HG03439 (cell line): Measurements from ENCODE around the gene DYNC1H1.

Experiments used
- ATAC-seq: cut with Tn5 transposase; IDR thresholded peaks from one replicate; pipeline ENCODE4 v1.9.1; 2021; ENCODE audit warnings: mild to moderate bottlenecking, moderate library complexity; ENCODE audit not compliant: unreplicated experiment

Gene DYNC1H1

DNA sequence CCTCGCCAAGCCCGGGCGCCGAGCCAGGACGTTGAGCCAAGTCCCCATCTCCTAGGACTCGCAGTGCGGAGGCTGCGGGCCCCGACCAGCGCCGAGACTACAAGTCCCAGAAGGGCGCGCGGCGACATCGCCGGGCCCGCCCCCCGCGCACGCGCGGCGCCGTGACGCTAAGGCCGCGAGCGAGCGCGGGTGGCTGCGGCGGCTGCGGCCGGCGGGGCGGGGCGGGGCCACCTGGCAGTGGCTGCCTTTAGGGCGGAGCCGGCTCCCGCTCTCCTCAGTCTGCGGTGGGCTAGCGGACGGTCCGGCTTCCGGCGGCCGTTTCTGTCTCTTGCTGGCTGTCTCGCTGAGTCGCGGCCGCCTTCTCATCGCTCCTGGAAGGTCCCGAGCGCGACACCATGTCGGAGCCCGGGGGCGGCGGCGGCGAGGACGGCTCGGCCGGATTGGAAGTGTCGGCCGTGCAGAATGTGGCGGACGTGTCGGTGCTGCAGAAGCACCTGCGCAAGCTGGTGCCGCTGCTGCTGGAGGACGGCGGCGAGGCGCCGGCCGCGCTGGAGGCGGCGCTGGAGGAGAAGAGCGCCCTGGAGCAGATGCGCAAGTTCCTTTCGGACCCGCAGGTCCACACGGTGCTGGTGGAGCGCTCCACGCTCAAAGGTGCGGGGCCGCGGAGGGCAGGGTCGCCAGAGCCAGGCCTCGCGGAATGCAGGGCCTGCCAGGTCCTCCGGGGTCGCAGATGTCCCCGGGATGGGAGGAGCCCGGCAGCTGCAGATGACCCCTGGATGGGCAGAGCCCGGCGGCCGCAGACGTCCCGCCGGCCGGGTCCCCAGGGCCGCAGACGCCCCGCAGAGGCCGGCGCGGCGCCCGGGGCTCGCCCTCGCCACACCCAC lies at the start of gene DYNC1H1:
Gene DYNC1H1 (plus strand): TSS at position 277 of the 884 bp plus-strand sequence. CDS start 119 bp downstream, at position 396.
- peak; percentile 85 for ATAC-seq

DNA sequence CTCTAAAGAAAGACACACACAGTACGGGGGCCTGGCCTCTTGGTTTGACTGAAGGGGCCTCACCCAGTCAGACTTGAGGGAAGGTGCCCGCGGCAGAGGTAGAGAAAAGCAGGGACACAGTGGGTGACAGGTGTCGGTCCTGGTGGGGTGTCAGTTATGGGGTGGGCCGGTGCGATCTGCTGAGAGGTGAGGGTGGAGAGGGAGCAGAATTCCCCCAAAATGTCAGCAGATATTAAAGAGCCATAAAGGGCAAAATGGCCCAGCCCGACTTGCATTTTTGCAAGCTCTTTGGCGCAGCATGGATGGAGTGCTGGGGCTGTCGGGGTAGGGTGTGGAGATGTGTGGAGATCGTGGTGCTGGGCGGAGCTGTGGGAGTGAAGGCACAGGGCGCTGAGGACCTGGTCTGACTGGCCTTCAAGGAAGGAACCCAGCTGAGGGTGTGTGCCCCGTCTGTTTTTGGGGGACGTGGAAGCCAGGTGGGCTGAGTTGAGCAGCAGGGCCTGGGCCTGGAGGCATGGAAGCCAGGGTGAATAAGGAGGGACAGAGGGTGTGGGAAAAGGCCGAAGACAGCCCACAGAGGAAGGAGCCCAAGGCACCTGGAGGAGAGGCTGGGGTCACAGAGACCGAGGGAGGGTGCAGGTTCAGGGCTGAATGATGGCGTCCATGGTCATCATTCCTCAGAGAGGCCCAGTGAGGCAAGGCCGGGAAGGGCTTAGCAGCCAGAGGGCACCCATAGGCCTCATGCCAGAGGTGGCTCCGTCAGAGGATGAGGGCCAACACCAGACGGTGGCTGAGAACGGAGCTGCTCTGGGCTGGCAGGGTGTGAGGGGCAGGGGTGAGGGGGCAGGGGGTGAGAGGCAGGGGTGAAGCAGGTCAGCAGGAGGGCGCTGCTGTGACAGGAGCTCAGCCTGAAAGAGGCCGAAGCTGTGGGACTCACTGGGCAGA lies 48.2 kb upstream of the DYNC1H1 start:
- ATAC-seq: no peak

DNA sequence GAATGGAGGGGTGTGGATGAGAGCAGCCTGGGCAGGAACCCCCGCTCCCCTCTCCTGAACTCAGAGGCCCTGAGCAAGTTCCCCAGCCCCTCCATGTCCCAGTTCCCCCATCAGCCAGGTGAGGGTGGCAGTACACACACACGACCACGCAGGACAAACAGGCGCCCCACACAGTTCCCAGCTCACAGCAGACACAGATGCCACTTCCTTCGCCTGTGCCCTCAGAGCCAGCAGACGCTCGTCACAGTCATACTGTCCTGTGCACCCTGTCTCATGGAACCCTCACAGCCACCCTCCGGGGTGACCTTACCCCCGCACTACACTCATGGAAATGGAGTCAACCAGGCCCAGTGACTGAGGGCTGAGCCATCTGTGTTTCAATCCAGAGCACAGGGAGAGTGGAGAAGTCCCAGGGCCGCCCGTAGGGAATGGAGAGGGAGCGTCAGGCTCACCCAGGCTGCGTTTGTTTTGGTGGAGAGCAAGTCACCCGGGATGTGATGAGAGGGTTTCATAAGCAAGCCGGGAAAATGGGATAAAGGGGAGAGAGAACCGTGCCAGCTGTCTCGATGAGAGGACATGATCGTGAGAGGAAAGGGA lies 47.5 kb upstream of the DYNC1H1 start:
- no peak for ATAC-seq

DNA sequence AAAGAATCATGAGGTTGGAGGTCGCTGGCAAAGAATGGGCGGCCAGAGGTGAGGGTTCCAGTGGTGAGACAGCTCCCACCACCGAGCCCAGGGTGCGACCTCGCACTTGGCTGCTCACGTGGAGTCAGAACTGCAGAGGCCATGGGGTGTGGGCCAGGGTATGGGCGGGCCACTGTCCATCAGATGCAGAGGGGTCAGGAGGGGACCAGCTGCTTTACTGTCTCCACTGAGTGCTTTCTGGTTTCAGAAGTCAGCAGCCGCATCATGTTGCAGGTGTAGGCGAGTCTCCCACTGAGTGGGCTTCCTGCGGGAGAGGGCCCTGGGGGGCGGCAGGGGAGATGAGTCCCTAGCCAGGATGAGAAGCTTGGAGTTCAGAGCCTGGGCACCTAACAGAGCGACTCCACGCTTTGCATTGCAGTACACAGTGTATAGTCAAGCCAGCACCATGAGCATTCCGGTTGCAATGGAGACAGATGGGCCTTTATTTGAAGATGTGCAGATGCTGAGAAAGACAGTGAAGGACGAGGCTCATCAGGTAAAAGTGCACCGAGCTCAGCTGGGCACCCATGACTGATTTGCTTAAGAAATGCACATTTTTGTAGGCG lies 46.9 kb upstream of the DYNC1H1 start:
- ATAC-seq: no peak

DNA sequence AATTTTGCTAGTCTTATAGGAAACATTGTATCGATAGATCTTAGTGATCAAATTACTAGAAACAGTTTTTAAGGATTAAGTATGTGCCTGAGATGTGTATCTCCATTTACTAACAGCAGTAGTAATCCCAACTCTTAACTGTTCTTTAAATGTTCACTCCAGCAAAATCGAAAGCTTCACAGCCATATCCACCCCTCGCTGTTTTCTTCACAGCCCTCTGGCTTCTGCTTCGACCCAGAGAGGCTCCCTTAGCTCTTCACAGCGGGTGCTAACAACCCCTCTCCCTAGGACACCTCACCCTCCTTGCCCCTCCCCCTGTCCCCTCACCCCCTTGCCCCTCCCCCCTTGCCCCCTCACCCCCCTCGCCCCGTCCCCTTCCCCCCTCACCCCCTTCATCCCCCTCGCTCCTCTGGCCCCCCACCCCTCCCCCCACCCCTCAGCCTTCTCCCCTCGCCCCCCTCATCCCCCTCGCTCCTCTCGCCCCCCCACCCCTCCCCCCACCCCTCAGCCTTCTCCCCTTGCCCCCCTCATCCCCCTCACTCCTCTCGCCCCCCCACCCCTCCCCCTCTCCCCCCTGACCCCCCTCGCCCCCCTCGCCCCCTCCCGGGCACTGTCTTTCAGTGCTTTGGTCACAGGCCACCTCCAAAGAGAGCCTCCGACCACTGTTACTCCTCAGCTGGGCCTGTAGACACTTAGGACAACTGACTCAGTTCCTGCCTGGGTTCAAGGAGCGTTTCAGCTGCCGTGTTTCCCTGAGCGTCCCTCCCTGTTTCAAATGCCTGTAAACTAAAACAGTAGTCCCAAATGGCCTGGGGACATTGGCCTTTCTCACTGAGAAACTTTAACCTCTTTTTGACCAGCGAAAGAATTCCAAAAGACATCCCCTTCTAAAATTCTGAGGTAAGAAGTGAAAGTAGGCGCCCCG lies 46.0 kb upstream of the DYNC1H1 start:
- no peak for ATAC-seq

DNA sequence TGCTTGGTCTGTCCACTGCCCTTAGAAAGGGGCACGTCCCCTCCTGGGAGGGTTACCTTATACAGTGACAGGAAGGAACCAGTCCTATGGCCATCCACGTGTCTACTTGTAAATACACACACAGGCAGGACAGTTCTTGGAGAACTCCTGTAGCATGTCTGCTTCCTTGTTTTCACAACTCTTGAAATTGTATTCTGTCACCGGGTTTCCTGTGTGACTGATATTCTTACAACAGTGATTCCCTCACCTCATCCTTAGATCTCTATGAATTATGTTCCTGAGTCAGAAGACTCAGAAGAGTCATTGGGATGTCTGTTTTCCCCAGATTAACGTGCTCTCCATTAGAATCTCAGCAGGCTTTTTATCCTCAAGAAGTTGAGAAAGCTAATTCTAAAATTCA lies 44.1 kb upstream of the DYNC1H1 start:
- no peak for ATAC-seq

DNA sequence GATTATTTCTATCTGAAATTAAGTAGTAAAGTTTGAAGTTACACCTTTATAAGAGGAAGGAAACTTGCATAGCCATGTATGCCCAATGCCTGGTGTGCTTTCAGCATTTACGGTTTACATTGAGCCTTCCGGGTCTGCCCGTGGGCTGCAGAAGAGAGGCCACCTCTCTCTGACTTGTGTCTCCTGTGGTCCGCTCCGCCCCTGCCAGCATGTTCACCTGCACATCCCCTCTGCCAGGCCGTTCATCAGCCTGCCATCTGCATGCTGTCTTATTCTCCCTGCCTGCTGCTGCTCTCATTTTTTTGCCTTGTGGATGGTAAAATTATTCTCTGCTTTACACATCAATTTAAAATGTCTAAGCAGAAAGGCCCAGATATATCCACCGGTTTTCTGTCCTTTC lies 41.5 kb upstream of the DYNC1H1 start:
- no peak for ATAC-seq

DNA sequence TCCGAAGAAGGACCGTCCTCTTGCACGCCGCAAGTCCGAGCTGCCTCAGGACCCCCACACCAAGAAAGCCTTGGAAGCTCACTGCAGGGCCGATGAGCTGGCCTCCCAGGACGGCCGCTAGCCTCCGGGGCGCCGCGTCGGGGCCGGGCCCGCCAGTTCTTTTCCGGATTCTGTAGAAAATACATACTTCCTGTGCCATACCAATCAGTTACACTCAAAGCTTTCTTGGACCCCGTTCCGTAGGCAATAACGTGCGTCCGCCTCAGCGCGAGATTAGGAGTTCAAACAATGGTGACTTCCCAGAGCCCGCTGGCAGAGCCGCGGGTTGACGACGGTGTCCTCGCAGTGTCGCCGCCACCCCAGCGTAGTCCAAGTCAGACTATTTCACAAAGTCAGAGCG lies 39.2 kb upstream of the DYNC1H1 start:
- no peak for ATAC-seq

DNA sequence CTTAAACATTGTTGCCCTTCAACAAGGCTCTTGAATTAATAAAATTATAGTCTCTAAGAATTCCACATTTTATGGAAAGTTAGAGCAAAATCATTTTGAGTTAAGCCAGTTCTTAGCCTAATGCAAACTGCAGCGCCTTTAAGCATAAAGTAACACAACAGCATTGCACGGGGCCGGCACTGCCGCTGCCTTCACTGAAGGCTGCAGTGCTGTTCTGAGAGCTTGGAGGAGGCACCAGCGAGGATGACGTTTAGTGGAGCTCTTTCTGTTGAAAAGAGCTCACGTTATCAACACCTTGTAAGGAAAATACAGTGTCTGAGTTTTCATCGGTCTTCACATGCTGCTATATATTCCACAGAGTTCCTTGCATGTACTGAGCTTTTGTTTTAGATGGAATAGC lies 38.3 kb upstream of the DYNC1H1 start:
- ATAC-seq: no peak

DNA sequence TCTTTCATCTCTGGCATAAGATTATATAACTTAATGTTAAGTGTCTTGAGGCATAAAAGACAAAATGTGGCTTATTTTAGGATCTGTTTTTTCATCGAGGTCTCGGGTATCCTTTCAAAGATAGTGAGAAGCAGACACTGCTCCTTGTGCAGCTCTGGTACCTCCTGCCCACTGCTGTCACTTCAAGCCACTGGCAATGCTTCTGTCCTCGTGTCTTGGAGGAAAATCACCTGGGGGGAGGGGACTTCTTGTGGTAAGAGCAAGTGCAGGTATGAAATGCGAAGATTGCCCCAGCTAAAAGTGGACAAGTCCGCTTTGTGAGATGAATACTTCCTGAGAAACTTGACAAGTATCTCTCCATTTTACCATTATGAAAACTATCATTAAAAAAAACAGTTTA lies 37.8 kb upstream of the DYNC1H1 start:
- ATAC-seq: no peak

DNA sequence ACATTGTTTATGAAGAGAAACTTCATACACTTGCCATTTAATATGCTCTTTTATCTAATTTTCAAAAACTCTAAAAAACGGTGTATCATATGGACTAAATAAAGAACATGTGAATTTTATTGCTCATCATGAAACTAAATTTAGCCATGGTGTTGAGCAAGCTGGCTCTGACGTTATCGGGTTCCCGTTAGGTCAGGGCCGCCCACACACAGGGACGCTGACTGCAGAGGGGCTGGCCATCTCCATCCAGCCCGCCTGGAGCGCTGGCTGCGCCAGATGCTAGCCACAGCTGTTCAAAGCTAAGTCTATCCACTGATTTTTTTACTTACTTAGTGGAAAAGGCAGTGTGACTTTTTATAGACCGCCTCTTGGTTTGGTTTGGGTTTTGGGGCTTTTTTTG lies 36.5 kb upstream of the DYNC1H1 start:
- ATAC-seq: no peak

DNA sequence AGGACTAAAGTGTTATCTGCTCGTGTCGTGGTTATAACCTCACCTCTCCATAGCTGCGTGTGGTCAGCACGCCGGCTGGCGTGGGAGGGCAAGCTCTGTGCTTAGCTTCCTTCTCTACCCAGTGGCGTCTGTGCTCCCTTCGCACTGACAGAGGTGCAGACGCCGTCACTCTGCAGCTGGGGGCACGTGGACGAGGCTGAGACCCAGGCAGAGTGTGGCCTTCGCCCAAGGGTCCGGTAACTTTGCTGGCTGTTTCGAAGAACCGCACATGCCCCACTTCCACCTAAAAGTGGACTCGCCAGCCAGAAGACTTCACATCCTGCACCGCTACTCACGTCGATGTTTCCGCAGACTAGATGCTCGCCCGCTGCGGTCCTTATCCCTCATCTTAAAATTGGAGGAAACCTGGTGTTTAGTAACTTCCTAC lies 35.9 kb upstream of the DYNC1H1 start:
- ATAC-seq: no peak

DNA sequence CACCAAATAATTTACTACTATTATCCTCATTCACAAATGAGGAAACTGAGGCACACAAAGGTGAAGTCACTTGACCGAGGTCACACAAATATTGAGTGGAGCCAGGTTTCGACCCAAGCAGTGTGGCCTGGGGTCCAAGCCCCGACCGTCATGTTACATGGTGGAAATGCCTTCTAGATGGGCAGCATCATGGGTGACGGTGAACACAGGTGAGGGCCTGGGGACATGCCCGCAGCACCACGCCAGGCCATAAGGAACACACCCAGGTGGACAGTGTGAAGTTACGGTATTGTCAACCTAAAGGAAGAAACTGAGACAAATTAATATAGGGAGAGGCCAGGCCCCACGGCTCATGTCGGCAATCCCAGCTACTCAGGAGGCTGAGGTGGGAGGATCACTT lies 35.3 kb upstream of the DYNC1H1 start:
- no peak for ATAC-seq

DNA sequence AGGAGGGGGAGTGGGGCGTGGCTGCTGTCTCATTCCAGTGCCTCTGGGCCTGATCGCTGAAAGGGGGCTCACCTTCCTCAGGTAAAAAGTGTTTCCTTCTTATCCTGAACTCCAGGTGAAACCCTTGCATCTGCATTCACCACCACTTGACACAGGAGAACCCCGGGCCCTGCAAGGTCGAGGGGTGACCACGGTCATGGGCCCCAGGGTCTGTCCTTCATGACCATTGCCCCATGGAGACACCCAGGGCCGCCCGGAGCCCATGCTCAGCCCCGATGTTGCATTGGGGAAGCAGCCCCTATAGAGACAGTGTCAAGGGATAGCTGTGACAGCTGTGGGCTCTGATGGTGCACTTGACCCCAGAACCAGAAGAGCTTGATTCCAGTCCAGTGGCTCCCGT lies 34.4 kb upstream of the DYNC1H1 start:
- ATAC-seq: no peak

DNA sequence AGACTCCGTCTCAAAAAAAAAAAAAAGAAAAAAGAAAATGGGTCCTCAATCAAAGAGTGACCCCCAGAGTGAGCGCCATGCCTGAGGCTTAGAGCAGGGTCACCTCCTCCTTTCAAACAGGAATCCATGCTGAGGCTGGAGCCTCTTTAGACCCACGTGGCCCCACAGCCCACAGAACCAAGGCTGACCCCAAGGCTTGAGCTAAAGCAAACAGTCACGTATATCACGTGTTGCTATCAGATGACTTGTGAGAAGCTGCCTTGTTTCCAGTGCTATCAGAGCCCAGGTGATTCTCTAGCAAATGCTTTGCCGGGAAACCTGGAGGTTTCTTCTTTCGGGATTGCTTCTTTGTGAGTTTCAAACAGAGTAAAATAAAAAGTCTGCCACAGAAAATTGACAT lies 31.7 kb upstream of the DYNC1H1 start:
- no peak for ATAC-seq

DNA sequence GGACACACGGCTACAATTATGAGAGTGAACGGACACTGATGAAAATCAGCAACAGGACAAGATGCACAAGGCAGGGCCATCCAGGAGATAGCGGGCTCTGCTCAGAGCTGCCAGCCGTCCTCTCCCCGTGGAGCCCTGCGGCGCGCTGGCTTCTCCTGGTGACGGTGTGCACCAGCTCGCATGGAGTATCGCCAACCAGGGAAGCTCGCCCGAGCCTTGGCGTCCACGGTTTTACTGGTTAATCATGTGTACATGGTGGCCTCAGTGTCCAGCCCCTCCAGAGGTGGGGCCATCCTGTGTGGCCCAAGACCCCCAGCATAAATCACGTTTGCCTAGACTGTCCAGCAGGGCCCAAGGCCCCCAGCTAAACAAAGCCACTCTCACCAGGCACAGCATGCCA lies 31.2 kb upstream of the DYNC1H1 start:
- ATAC-seq: no peak

DNA sequence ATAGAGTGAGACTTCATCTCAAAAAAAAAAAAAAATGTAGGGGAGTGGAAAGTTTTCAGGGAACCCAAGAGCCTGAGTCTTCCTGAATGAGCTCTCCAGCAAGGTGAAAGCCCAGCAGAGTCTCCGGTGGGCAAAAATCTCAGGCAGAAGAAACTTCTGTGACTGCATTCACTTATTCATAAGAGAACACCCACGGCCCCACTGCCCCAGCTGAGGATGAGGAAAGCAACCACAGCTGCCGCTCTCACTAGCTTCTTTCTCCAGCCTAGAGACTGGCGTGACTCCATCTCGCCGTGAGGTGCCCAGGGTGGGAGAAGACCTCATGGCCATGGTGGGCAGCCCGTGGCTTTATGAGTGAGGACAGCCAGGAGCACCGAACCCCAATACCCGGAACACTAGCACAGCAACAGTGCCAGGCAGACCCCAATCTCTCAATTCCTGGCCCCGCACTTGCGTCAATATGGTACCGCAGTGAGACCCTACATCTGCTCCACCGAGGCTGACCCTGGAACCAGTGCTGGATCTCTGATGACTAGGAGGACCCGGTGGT lies 29.7 kb upstream of the DYNC1H1 start:
- ATAC-seq: no peak

DNA sequence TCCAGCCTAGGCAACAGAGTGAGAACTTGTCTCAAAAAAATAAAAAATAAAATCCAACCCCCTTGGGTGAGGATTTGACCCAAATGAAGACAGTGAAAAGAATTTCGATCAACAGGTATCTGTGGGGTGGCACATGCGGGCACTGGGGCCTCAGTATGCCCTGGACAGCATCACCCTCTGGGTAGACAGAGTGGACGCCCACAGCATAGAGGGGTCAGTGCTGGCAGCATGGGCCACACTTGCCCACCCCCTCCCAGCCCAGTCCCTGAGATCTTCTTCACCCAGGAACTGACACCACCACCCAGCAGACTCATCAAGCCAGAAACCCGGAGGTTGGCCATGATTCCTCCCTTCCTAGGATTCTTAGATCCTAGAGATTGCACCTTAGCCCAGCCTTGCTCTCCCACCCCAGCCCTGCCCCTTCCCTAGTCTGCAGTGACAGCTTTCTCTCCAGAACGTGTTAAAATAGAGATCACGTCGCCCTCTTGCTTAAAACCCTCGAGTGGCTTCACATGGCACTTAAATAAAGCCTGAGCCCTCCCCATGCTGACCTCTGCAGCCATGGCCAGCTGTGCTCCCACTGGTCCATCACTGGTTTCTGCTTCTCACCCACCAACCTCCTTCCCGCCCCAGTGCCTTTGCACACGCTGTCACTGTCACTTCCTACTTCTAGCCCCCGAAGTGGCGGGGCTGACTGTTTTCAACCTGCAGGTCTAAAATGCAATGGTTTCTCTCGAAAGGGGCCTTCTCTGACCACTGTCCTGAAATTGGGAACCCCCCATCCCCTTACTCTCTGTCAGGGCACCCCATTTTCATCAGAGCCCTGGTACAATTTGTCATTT lies 26.2 kb upstream of the DYNC1H1 start:
- no peak for ATAC-seq
